Neural progenitor cell (in vitro differentiated cells): Measurements from ENCODE around the gene DXO. TPM values are rescaled to one million over a fixed set of nuclear protein-coding genes. Genes with fewer than 3 reads are reported as not detected.

Source experiments
- DNase-seq: peaks from one replicate; pipeline ENCODE4 v3.0.0-alpha.2; 2016; ENCODE audit warnings: low spot score
- H2AFZ ChIP-seq: fragments of 200-600 bp; sonication (generic); replicated peaks from 2 replicates; pipeline ENCODE4 v1.6.1; 2016; ENCODE audit warnings: antibody characterized with exemption
- H3F3A ChIP-seq: fragments of 200-600 bp; sonication (generic); 2 replicates; pipeline ENCODE4 v1.6.1; 2016; ENCODE audit warnings: antibody characterized with exemption, low read depth
- H3K27ac ChIP-seq: fragments of 200-600 bp; sonication (generic); 2 replicates; pipeline ENCODE4 v1.5.1; 2016; ENCODE audit warnings: mild to moderate bottlenecking
- H3K27me3 ChIP-seq: fragments of 200-600 bp; sonication (generic); 2 replicates; pipeline ENCODE4 v1.6.1; 2016; ENCODE audit warnings: mild to moderate bottlenecking, moderate library complexity
- H3K36me3 ChIP-seq: fragments of 200-600 bp; sonication (generic); 2 replicates; pipeline ENCODE4 v1.5.1; 2016
- H3K4me1 ChIP-seq: fragments of 200-600 bp; sonication (generic); 2 replicates; pipeline ENCODE4 v1.6.1; 2016; ENCODE audit warnings: mixed run types
- H3K4me2 ChIP-seq: fragments of 200-600 bp; sonication (generic); 2 replicates; pipeline ENCODE4 v1.6.1; 2016
- H3K4me3 ChIP-seq: fragments of 200-600 bp; sonication (generic); 2 replicates; pipeline ENCODE4 v1.5.1; 2016
- H3K79me2 ChIP-seq: fragments of 200-600 bp; sonication (generic); 2 replicates; pipeline ENCODE4 v1.6.1; 2016; ENCODE audit warnings: low read depth
- H3K9ac ChIP-seq: fragments of 200-600 bp; sonication (generic); 2 replicates; pipeline ENCODE4 v1.6.1; 2016
- H3K9me3 ChIP-seq: fragments of 200-600 bp; sonication (generic); 2 replicates; pipeline ENCODE4 v1.5.1; 2016; ENCODE audit warnings: low read depth
- H4K20me1 ChIP-seq: fragments of 200-600 bp; sonication (generic); 2 replicates; pipeline ENCODE4 v1.6.1; 2016; ENCODE audit warnings: low read depth
- H3K27ac Mint-ChIP-seq: 3 replicates; pipeline ENCODE4 v1.8.0; 2021; ENCODE audit warnings: mixed read lengths
- H3K27me3 Mint-ChIP-seq: 2 replicates; pipeline ENCODE4 v1.8.0; 2022; ENCODE audit warnings: low read depth, mild to moderate bottlenecking, inconsistent platforms, moderate library complexity, mixed read lengths; ENCODE audit not compliant: insufficient read depth
- H3K36me3 Mint-ChIP-seq: 3 replicates; pipeline ENCODE4 v1.8.0; 2021; ENCODE audit warnings: mixed read lengths
- H3K4me1 Mint-ChIP-seq: 3 replicates; pipeline ENCODE4 v1.8.0; 2021; ENCODE audit warnings: mixed read lengths
- H3K4me3 Mint-ChIP-seq: 3 replicates; pipeline ENCODE4 v1.8.0; 2021; ENCODE audit warnings: mild to moderate bottlenecking, moderate library complexity, mixed read lengths
- H3K9me3 Mint-ChIP-seq: 3 replicates; pipeline ENCODE4 v1.8.0; 2020; ENCODE audit warnings: mixed read lengths
- EZH2 ChIP-seq: fragments of 200-600 bp; sonication (generic); IDR thresholded peaks from 2 replicates; pipeline ENCODE4 v1.6.1; 2017; ENCODE audit warnings: antibody characterized with exemption, mild to moderate bottlenecking, moderate library complexity
- EZH2phosphoT487 ChIP-seq: fragments of 200-600 bp; sonication (generic); IDR thresholded peaks from 2 replicates; pipeline ENCODE4 v1.6.1; 2017; ENCODE audit warnings: antibody characterized with exemption
- total RNA-seq: library from RNA; depleted of rRNA; stranded (reverse); fragments of >200 nt; gene quantifications from 2 replicates; pipeline ENCODE4 v1.2.3, GENCODE V29; 2015; ENCODE audit warnings: low replicate concordance
- TF ChIP-seq, protein P1 (sequence below): fragments of 200-600 bp; sonication (generic); IDR thresholded peaks from 2 replicates; pipeline ENCODE4 v1.5.1; 2017; ENCODE audit warnings: antibody characterized with exemption, mild to moderate bottlenecking

DXO gene
- total RNA-seq, 1 donor from 2014 or later, result 10.2 TPM

- peak overlapping the region; percentile 68 for H3K4me3 ChIP-seq
- H3K27me3 ChIP-seq, result no peaks in the 10 kb centered on the region
- H3K79me2 ChIP-seq, result peaks cover 31% of the 10 kb centered on the region
- Mint-ChIP-seq H3K27me3 (peaks cover 15% of the 10 kb centered on the region), H3K36me3 (peaks cover 29% of the 10 kb centered on the region), H3K4me1 (peaks cover 23% of the 10 kb centered on the region), H3K27ac (peak overlapping the region; percentile 98), H3K4me3 (peak overlapping the region; percentile 88), H3K9me3 (peaks cover 7% of the 10 kb centered on the region)
- TF ChIP-seq, protein P1, sequence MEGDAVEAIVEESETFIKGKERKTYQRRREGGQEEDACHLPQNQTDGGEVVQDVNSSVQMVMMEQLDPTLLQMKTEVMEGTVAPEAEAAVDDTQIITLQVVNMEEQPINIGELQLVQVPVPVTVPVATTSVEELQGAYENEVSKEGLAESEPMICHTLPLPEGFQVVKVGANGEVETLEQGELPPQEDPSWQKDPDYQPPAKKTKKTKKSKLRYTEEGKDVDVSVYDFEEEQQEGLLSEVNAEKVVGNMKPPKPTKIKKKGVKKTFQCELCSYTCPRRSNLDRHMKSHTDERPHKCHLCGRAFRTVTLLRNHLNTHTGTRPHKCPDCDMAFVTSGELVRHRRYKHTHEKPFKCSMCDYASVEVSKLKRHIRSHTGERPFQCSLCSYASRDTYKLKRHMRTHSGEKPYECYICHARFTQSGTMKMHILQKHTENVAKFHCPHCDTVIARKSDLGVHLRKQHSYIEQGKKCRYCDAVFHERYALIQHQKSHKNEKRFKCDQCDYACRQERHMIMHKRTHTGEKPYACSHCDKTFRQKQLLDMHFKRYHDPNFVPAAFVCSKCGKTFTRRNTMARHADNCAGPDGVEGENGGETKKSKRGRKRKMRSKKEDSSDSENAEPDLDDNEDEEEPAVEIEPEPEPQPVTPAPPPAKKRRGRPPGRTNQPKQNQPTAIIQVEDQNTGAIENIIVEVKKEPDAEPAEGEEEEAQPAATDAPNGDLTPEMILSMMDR, result no peak
- TF ChIP-seq EZH2phosphoT487 (no peak), EZH2 (no peak)
- DNase-seq, result no peak
- H3K36me3 ChIP-seq, result no peaks in the 10 kb centered on the region
- H3K4me1 ChIP-seq, result peaks cover 7% of the 10 kb centered on the region
- H3K9ac ChIP-seq, result peak overlapping the region; percentile 57
- peaks cover 24% of the 10 kb centered on the region for H3F3A ChIP-seq
- H2AFZ ChIP-seq, result peak overlapping the region; percentile 96
- H3K9me3 ChIP-seq, result no peaks in the 10 kb centered on the region
- H3K27ac ChIP-seq, result no peak overlapping the region
- peak overlapping the region; percentile 82 for H3K4me2 ChIP-seq
- no peaks in the 10 kb centered on the region for H4K20me1 ChIP-seq
These were observed 892 bp upstream of the DXO start for GRCh38 chr6:31972709-31973350.

GRCh38 chr6:31971279-31971992, 502 bp downstream of the DXO start:
- Mint-ChIP-seq H3K9me3 (peaks cover 4% of the 10 kb centered on the region), H3K4me3 (peak overlapping the region; percentile 88), H3K27me3 (peaks cover 10% of the 10 kb centered on the region), H3K36me3 (peaks cover 35% of the 10 kb centered on the region), H3K27ac (peak overlapping the region; percentile 96), H3K4me1 (peaks cover 23% of the 10 kb centered on the region)
- Histone ChIP-seq H4K20me1 (no peaks in the 10 kb centered on the region), H3K4me1 (peaks cover 7% of the 10 kb centered on the region), H3K27me3 (no peaks in the 10 kb centered on the region), H2AFZ (peak overlapping the region; percentile 96), H3K4me2 (peak overlapping the region; percentile 82), H3K9me3 (no peaks in the 10 kb centered on the region), H3K9ac (peak overlapping the region; percentile 57), H3K36me3 (no peaks in the 10 kb centered on the region), H3K79me2 (peaks cover 31% of the 10 kb centered on the region), H3K27ac (peak overlapping the region; percentile 96), H3K4me3 (peak overlapping the region; percentile 68), H3F3A (peaks cover 24% of the 10 kb centered on the region)
- peak; percentile 4 for DNase-seq
- TF ChIP-seq, protein P1, result no peak
- TF ChIP-seq EZH2 (no peak), EZH2phosphoT487 (no peak)

- H2AFZ ChIP-seq, result no peak overlapping the region
- H3F3A ChIP-seq, result peaks cover 24% of the 10 kb centered on the region
- H3K36me3 ChIP-seq, result no peaks in the 10 kb centered on the region
- peaks cover 31% of the 10 kb centered on the region for H3K79me2 ChIP-seq
- Mint-ChIP-seq H3K9me3 (peaks cover 4% of the 10 kb centered on the region), H3K36me3 (peaks cover 35% of the 10 kb centered on the region), H3K27ac (no peak overlapping the region), H3K4me3 (peak overlapping the region; percentile 88), H3K4me1 (peaks cover 23% of the 10 kb centered on the region), H3K27me3 (peaks cover 10% of the 10 kb centered on the region)
- no peak for DNase-seq
- no peaks in the 10 kb centered on the region for H3K9me3 ChIP-seq
- TF ChIP-seq, protein P1, result no peak
- no peak for TF ChIP-seq EZH2phosphoT487
- TF ChIP-seq EZH2, result no peak
- H3K4me1 ChIP-seq, result peaks cover 7% of the 10 kb centered on the region
- peak overlapping the region; percentile 57 for H3K9ac ChIP-seq
- peak overlapping the region; percentile 82 for H3K4me2 ChIP-seq
- H3K4me3 ChIP-seq, result peak overlapping the region; percentile 68
- H3K27ac ChIP-seq, result no peak overlapping the region
- no peaks in the 10 kb centered on the region for H4K20me1 ChIP-seq
- no peaks in the 10 kb centered on the region for H3K27me3 ChIP-seq
These were observed 1.2 kb downstream of the DXO start for GRCh38 chr6:31970604-31971271.
